Measurements from ENCODE around the gene ETNPPL. TPM values are rescaled to one million over a fixed set of nuclear protein-coding genes. Genes with fewer than 3 reads are reported as not detected.

ETNPPL gene
- total RNA-seq, 4 donors from 2014 or later: not detected

GRCh38 chr4:108775921-108776320, 13.1 kb upstream of the ETNPPL start:
- Histone ChIP-seq H3K27ac (no peak overlapping the region), H3K4me3 (no peak overlapping the region), H3K36me3 (no peaks in the 10 kb centered on the region), H3K27me3 (no peaks in the 10 kb centered on the region), H3K4me1 (no peaks in the 10 kb centered on the region), H3K9me3 (no peaks in the 10 kb centered on the region)
- TF ChIP-seq POLR2A (IDR thresholded peaks at IDR 0.05) (no peak), CTCF (IDR thresholded peaks at IDR 0.05) (no peak)
- no peak for DNase-seq

DNA sequence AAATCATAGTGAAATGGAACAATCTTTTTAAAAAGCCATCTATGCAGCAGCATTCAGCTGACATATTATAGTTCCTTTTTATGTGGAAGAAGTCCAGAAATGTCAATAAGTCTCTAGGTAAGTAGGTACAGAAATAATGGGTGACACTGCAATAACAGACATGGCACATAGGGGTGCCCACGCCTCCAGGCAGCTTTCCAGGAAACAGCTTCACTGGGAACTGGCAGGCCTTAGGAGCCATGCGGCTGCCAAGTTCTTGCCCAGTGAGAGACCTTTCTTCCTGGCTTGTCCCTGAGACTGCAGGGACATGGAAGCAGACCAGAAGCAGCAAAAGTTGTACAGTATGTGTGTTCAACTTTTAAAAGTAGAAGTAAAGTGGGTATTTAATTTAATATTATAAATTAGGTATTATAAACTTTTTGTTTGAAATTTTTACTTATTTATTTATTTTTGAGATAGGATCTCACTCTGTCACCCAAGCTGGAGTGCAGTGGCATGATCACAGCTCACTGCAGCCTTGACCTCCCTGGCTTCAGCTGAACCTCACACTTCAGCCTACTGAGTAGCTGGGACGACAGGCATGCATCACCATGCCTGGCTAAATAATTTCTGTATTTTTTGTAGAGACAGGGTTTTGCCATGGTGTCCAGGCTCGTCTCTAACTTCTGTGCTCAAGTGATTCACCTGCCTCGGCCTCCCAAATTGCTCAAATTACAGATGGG, 12.1 kb upstream of the ETNPPL start:
- Histone ChIP-seq H3K4me3 (no peak overlapping the region), H3K9me3 (no peaks in the 10 kb centered on the region), H3K4me1 (no peaks in the 10 kb centered on the region), H3K27me3 (no peaks in the 10 kb centered on the region), H3K27ac (no peak overlapping the region), H3K36me3 (no peaks in the 10 kb centered on the region)
- DNase-seq: no peak
- TF ChIP-seq POLR2A (IDR thresholded peaks at IDR 0.05) (no peak), CTCF (IDR thresholded peaks at IDR 0.05) (no peak)

DNA sequence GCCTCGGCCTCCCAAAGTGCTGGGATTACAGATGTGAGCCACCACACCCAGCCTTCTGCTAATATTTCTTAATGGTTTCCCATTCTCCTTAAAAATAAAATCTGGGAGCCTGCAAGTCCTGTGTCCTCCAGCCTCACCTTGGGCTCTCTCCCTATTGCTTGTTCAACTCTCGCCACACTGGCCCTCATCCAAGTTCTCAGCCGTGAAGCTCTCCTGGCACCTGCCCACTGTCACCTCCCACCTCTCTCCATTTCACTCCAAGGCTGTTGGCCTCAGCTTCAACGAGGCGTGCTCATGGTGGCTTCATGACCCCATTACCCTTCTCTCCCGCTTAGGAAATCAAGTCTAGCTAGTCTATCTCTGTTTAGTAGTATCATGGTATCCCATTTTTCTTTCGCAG, 9.5 kb upstream of the ETNPPL start:
- no peaks in the 10 kb centered on the region for H3K27me3 ChIP-seq

DNA sequence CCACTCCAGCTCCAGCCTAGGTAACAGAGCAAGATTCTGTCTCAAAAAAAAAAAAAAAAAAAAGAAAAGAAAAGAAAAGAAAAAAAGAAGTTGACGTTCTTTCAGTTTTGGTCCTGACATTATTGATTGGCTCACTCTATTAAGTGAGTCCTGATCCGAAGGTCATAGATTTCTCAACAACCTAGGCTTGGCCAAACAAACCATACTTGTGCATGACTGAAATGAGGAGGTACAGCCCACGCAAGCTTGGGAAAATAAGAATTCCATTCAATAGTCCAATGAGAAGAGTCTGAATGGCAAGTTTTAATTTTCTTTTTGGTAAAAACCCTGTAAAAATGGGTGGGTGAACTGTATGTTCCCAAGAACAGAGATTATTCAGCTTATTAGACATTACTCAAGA, 3.2 kb upstream of the ETNPPL start:
- Histone ChIP-seq H3K27ac (no peak overlapping the region), H3K9me3 (no peaks in the 10 kb centered on the region), H3K4me1 (peaks cover 0 to 12% (median 1%) of the 10 kb centered on the region in 4 donors), H3K4me3 (no peak overlapping the region), H3K27me3 (no peaks in the 10 kb centered on the region), H3K36me3 (no peaks in the 10 kb centered on the region)
- no peak for DNase-seq
- no peak for TF ChIP-seq POLR2A (IDR thresholded peaks at IDR 0.05)
- no peak for TF ChIP-seq CTCF (IDR thresholded peaks at IDR 0.05)

More for the DNA sequence above, 9.5 kb upstream of the ETNPPL start:
- no peak overlapping the region for H3K27ac ChIP-seq
- H3K4me3 ChIP-seq: no peak overlapping the region
- no peak for DNase-seq
- no peaks in the 10 kb centered on the region for H3K9me3 ChIP-seq
- TF ChIP-seq CTCF (IDR thresholded peaks at IDR 0.05) (no peak), POLR2A (IDR thresholded peaks at IDR 0.05) (no peak)
- no peaks in the 10 kb centered on the region for H3K36me3 ChIP-seq
- H3K4me1 ChIP-seq: no peaks in the 10 kb centered on the region

GRCh38 chr4:108763986-108764385, 1.1 kb upstream of the ETNPPL start:
- TF ChIP-seq POLR2A (IDR thresholded peaks at IDR 0.05) (no peak), CTCF (IDR thresholded peaks at IDR 0.05) (no peak)
- no peaks in the 10 kb centered on the region for H3K27me3 ChIP-seq
- H3K36me3 ChIP-seq: no peaks in the 10 kb centered on the region
- no peak overlapping the region for H3K4me3 ChIP-seq
- H3K27ac ChIP-seq: no peak overlapping the region
- DNase-seq: no peak
- H3K4me1 ChIP-seq: peaks cover 0 to 12% (median 1%) of the 10 kb centered on the region in 4 donors
- no peaks in the 10 kb centered on the region for H3K9me3 ChIP-seq

Measured in Peyer's patch (tissue), 4 donors.